Left ventricle myocardium inferior (tissue), 1 donor: ENCODE measurements around the gene CDC42. TPM values are rescaled to one million over a fixed set of nuclear protein-coding genes. Genes with fewer than 3 reads are reported as not detected.
A peak's percentile ranks its signal among the peaks of the same experiment; 100 is the strongest.

Source experiments
- DNase-seq: peaks from one replicate; pipeline ENCODE4 v3.0.0-alpha.2; 2020
- H3K27ac ChIP-seq: fragments of 200-600 bp; replicated peaks from 2 replicates; pipeline ENCODE4 v1.8.0; 2021
- H3K27me3 ChIP-seq: fragments of 200-600 bp; 2 replicates; pipeline ENCODE4 v1.8.0; 2021; ENCODE audit warnings: low read depth
- H3K36me3 ChIP-seq: fragments of 200-600 bp; 2 replicates; pipeline ENCODE4 v1.8.0; 2021
- H3K4me1 ChIP-seq: fragments of 200-600 bp; 2 replicates; pipeline ENCODE4 v1.8.0; 2021
- H3K4me3 ChIP-seq: fragments of 200-600 bp; 2 replicates; pipeline ENCODE4 v1.8.0; 2021; ENCODE audit warnings: mild to moderate bottlenecking, moderate library complexity
- H3K9me3 ChIP-seq: fragments of 200-600 bp; replicated peaks from 2 replicates; pipeline ENCODE4 v1.8.0; 2021
- intact Hi-C: fragments of 100-400 bp; cut with micrococcal nuclease; formaldehyde crosslinking; loops from one replicate; pipeline ENCODE4 v1.11.0; 2022
- total RNA-seq: library from RNA; stranded (reverse); fragmentation: NEBNext Ultra II Directional; extraction: Animal tissue kit (Norgen Biotek cat#: 25700); gene quantifications from one replicate; pipeline ENCODE4 v1.2.1, GENCODE V29; 2021
- TF ChIP-seq, protein P1 (sequence below): fragments of 200-600 bp; IDR thresholded peaks from 2 replicates; pipeline ENCODE4 v1.8.0; 2021; ENCODE audit warnings: antibody characterized with exemption, mild to moderate bottlenecking, borderline replicate concordance
- donor health status: DM: no; HTN: yes; CAD: no; lungs with severe emphysema.

The CDC42 gene
- total RNA-seq, 1 donor from 2014 or later: 126 TPM

- no peak overlapping the region for H3K4me3 ChIP-seq
- intact Hi-C loops: no loop called here
- TF ChIP-seq, protein P1, sequence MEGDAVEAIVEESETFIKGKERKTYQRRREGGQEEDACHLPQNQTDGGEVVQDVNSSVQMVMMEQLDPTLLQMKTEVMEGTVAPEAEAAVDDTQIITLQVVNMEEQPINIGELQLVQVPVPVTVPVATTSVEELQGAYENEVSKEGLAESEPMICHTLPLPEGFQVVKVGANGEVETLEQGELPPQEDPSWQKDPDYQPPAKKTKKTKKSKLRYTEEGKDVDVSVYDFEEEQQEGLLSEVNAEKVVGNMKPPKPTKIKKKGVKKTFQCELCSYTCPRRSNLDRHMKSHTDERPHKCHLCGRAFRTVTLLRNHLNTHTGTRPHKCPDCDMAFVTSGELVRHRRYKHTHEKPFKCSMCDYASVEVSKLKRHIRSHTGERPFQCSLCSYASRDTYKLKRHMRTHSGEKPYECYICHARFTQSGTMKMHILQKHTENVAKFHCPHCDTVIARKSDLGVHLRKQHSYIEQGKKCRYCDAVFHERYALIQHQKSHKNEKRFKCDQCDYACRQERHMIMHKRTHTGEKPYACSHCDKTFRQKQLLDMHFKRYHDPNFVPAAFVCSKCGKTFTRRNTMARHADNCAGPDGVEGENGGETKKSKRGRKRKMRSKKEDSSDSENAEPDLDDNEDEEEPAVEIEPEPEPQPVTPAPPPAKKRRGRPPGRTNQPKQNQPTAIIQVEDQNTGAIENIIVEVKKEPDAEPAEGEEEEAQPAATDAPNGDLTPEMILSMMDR: no peak
- H3K27me3 ChIP-seq: no peaks in the 10 kb centered on the region
- no peaks in the 10 kb centered on the region for H3K36me3 ChIP-seq
- H3K27ac ChIP-seq: no peak overlapping the region
- DNase-seq: no peak
- peaks cover 12% of the 10 kb centered on the region for H3K4me1 ChIP-seq
- H3K9me3 ChIP-seq: peaks cover 5% of the 10 kb centered on the region
These were observed 6.8 kb upstream of the CDC42 start for GRCh38 chr1:22045604-22046228.

DNA sequence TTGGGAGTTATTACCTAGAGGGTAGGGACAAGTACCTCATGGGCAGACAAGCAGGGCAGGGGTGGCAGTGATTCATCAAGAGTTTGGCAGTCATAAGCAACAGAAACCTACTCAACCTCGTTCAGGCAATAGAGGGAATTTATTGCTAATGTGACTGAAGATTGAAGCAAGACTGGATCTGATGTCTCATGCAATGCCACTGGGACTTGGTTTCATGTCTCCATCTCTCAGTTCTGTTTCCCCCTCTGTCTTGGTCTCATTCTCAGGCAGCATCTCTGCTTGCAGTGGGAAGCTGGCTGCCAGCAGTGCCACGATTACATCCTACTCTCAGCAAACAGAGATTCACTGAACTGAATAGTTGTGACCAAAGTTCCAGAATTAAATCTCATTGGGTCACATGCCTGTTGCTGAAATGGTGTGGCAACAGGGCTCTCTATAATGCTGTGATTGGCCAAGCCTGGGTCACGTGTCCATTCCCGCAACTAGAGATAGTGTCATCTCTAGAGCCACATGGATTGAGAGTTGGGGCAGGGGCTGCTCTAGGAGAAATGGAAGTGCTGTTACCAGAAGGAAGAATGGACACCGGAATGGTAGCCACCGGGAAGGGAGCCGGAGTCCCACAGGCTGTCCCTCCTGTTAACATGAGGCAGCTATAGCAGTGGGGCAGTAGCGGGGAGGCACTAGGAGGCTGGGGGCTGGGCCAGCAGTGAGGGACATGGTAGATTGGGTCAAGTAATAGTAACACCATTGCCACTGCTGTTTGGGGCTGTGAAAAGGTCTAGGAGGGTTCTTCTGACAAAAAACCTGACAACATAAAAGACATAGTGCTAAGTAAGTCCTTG is 3.9 kb upstream of the CDC42 start:
- DNase-seq: no peak
- Histone ChIP-seq H3K4me3 (no peak overlapping the region), H3K9me3 (peaks cover 5% of the 10 kb centered on the region), H3K27ac (no peak overlapping the region), H3K27me3 (no peaks in the 10 kb centered on the region), H3K36me3 (no peaks in the 10 kb centered on the region), H3K4me1 (peaks cover 26% of the 10 kb centered on the region)
- TF ChIP-seq, protein P1: no peak
- intact Hi-C loops: no loop called here

DNA sequence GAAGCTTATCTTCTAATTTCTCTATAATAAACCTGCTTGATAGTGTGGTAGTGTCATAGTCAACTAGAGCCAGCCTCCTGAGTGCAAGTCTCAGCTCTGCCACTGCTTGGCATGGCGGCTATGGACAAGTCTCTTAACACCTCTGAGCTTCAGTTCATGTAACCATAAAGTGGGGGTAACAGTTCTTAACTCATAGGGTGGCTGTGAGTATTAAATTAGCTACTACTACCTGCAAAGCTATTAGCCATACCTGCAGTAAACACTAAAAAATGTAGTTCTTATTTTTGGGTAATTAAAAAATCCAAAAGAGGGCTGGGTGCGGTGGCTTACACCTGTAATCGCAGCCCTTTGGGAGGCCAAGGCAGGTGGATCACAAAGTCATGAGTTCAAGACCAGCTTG is 2.2 kb upstream of the CDC42 start:
- Histone ChIP-seq H3K4me1 (peaks cover 41% of the 10 kb centered on the region), H3K9me3 (peaks cover 5% of the 10 kb centered on the region), H3K4me3 (no peak overlapping the region), H3K27me3 (no peaks in the 10 kb centered on the region), H3K36me3 (no peaks in the 10 kb centered on the region), H3K27ac (no peak overlapping the region)
- DNase-seq: no peak
- intact Hi-C loops: no loop called here
- TF ChIP-seq, protein P1: no peak

DNA sequence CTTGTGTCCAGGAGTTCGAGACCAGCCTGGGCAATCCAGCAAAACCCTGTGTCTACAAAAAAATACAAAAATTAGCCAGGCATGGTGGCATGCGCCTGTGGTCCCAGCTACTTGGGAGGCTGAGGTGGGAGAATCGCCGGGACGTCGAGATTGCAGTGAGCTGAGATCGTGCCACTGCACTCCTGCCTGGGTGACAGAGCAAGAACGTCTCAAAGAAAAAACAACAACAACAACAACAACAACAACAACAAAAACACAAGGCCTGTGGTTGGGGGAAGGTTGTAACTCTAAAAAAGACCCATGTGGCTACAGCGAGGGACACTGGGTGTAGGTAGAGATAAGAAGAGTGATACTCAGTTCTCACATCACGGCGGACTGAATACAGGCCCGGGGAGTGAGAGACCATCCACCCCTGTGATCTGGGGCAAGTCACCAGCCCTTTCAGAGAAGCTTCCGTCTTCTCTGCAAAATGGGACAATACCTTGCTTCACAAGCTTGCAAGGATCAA is 848 bp upstream of the CDC42 start:
- intact Hi-C loops: no loop called here
- TF ChIP-seq, protein P1: no peak
- no peak for DNase-seq
- H3K36me3 ChIP-seq: no peaks in the 10 kb centered on the region
- H3K4me1 ChIP-seq: peaks cover 55% of the 10 kb centered on the region
- peak overlapping the region; percentile 99 for H3K27ac ChIP-seq
- H3K4me3 ChIP-seq: peak overlapping the region; percentile 87
- H3K9me3 ChIP-seq: no peaks in the 10 kb centered on the region
- no peaks in the 10 kb centered on the region for H3K27me3 ChIP-seq

GRCh38 chr1:22053017-22053860 is 730 bp downstream of the CDC42 start:
- Histone ChIP-seq H3K4me3 (peak overlapping the region; percentile 87), H3K4me1 (peaks cover 70% of the 10 kb centered on the region), H3K9me3 (no peaks in the 10 kb centered on the region), H3K36me3 (peaks cover 6% of the 10 kb centered on the region), H3K27ac (peak overlapping the region; percentile 99), H3K27me3 (no peaks in the 10 kb centered on the region)
- TF ChIP-seq, protein P1: peak; percentile 10
- DNase-seq: peak; percentile 68
- intact Hi-C loops: no loop called here
